ENCODE measurements around the gene SETDB2. TPM values are rescaled to one million over a fixed set of nuclear protein-coding genes. Genes with fewer than 3 reads are reported as not detected.
A peak's percentile ranks its signal among the peaks of the same experiment; 100 is the strongest.

SETDB2 gene
- total RNA-seq, 1 experiment from 2014 or later: 14.7 TPM

DNA sequence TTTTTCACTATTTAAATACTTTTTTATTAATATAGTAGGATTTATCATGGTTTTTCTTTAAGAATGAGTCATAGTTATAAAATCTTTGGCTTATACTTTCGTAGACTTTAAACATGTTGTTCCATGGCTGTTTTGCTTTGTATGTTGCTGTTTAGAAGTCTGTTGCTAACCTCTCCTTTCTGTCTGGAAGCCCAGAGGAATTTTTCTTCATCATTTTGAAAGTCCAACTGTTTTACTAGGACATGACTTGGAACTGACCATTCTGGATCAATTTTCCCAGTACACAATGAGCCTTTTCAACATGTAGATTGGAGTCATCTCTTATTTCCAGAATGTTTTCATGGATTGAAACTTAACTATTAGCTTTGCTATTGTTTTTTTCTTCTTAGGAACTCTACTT is 8.1 kb upstream of the SETDB2 start:
- H3K9me3 Mint-ChIP-seq (ENCODE audit: unreplicated experiment): no peaks in the 10 kb centered on the region
- POLR2A ChIA-PET: no interaction called here

DNA sequence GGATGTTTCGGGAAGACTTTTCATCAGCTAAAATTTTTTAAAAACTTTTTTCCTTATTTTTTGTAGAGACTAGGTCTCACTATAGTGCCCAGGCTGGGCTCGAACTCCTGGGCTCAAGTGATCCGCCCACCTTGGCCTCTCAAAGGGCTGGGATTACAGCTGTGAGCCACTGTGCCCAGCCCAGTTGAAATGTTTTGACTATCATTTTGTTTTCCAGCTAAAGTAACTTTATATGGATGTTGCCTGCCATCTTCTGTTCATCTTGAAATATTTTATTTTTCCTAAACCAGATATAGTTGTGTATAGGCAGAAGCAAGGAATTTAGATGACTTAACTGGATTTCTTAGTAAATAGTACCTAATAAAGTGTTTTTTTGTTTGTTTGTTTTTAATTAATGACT is 7.2 kb upstream of the SETDB2 start:
- Histone ChIP-seq H3K36me3 (ENCODE audit: control insufficient read depth, insufficient read depth, low read length) (no peaks in the 10 kb centered on the region), H3K4me3 (ENCODE audit: low read depth, low read length) (no peak overlapping the region), H3K27me3 (replicated peaks; ENCODE audit: control insufficient read depth, insufficient read depth, low read length) (no peaks in the 10 kb centered on the region), H3K4me1 (no peaks in the 10 kb centered on the region), H3K9me3 (no peaks in the 10 kb centered on the region)
- H3K4me1 Mint-ChIP-seq (ENCODE audit: low read depth, unreplicated experiment): no peaks in the 10 kb centered on the region
- no peak overlapping the region for H3K27ac Mint-ChIP-seq (ENCODE audit: unreplicated experiment)
- H3K4me3 Mint-ChIP-seq (ENCODE audit: unreplicated experiment): no peak overlapping the region
- DNase-seq: peak in 1 of 2 experiments; percentile 28
- no peaks in the 10 kb centered on the region for H3K9me3 Mint-ChIP-seq (ENCODE audit: unreplicated experiment)
- CTCF ChIA-PET: interaction anchor here (0.7 to 2.2 kb wide), 5 partner anchors 65 to 136 kb away, joined by 3 to 10 read pairs (median 3); no protein-coding TSS in a partner anchor
- TF ChIP-seq, protein P1, sequence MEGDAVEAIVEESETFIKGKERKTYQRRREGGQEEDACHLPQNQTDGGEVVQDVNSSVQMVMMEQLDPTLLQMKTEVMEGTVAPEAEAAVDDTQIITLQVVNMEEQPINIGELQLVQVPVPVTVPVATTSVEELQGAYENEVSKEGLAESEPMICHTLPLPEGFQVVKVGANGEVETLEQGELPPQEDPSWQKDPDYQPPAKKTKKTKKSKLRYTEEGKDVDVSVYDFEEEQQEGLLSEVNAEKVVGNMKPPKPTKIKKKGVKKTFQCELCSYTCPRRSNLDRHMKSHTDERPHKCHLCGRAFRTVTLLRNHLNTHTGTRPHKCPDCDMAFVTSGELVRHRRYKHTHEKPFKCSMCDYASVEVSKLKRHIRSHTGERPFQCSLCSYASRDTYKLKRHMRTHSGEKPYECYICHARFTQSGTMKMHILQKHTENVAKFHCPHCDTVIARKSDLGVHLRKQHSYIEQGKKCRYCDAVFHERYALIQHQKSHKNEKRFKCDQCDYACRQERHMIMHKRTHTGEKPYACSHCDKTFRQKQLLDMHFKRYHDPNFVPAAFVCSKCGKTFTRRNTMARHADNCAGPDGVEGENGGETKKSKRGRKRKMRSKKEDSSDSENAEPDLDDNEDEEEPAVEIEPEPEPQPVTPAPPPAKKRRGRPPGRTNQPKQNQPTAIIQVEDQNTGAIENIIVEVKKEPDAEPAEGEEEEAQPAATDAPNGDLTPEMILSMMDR (IDR thresholded peaks at IDR 0.05; ENCODE audit: insufficient read depth in 1 of 2, low read depth in 1 of 2, low read length in 1 of 2, severe bottlenecking in 1 of 2, unreplicated experiment in 1 of 2): no peak
- BruUV-seq (replicated peaks): no TSS peak
- POLR2A ChIA-PET: no interaction called here
- no peaks in the 10 kb centered on the region for H3K36me3 Mint-ChIP-seq (ENCODE audit: insufficient read depth, unreplicated experiment)
- intact Hi-C loops (cut with micrococcal nuclease; ENCODE audit: unreplicated experiment): loop anchor here (1.0 kb wide), 1 partner anchor 136 kb away; no protein-coding TSS in a partner anchor
- H3K27me3 Mint-ChIP-seq (ENCODE audit: insufficient read depth, unreplicated experiment): no peaks in the 10 kb centered on the region

More for the DNA sequence above, 8.1 kb upstream of the SETDB2 start:
- Mint-ChIP-seq H3K4me1 (ENCODE audit: low read depth, unreplicated experiment) (no peaks in the 10 kb centered on the region), H3K4me3 (ENCODE audit: unreplicated experiment) (no peak overlapping the region), H3K36me3 (ENCODE audit: insufficient read depth, unreplicated experiment) (no peaks in the 10 kb centered on the region), H3K27ac (ENCODE audit: unreplicated experiment) (peak overlapping the region; percentile 29), H3K27me3 (ENCODE audit: insufficient read depth, unreplicated experiment) (no peaks in the 10 kb centered on the region)
- H3K36me3 ChIP-seq (ENCODE audit: control insufficient read depth, insufficient read depth, low read length): no peaks in the 10 kb centered on the region
- no TSS peak for BruUV-seq (replicated peaks)
- DNase-seq: no peak
- H3K4me1 ChIP-seq: no peaks in the 10 kb centered on the region
- H3K27me3 ChIP-seq (replicated peaks; ENCODE audit: control insufficient read depth, insufficient read depth, low read length): no peaks in the 10 kb centered on the region
- CTCF ChIA-PET: interaction anchor here (0.6 to 2.2 kb wide), 4 partner anchors 100 to 1102 kb away, joined by 3 to 10 read pairs (median 4); no protein-coding TSS in a partner anchor
- H3K9me3 ChIP-seq: no peaks in the 10 kb centered on the region
- intact Hi-C loops (cut with micrococcal nuclease; ENCODE audit: unreplicated experiment): no loop called here
- H3K4me3 ChIP-seq (ENCODE audit: low read depth, low read length): no peak overlapping the region
- TF ChIP-seq, protein P1 (IDR thresholded peaks at IDR 0.05; ENCODE audit: insufficient read depth in 1 of 2, low read depth in 1 of 2, low read length in 1 of 2, severe bottlenecking in 1 of 2, unreplicated experiment in 1 of 2): no peak

DNA sequence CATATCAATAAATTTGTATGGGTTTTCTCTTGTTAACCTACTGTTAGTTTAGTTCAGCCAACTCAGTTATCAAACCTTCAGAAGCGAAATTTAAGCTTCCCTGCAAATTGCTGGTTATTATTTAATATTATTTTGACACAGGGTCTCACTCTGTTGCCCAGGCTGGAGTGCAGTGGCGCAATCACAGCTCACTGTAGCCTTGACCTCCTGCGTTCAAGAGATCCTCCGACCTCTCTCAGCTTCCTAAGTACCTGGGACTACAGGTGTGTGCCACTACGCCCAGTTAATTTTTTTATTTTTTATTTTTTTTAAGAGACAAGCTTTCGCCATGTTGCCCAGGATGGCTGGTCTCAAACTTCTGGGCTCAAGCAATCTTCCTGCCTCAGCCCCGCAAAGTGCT is 6.4 kb upstream of the SETDB2 start:
- H3K9me3 ChIP-seq: no peaks in the 10 kb centered on the region
- no peaks in the 10 kb centered on the region for H3K27me3 Mint-ChIP-seq (ENCODE audit: insufficient read depth, unreplicated experiment)
- H3K36me3 ChIP-seq (ENCODE audit: control insufficient read depth, insufficient read depth, low read length): no peaks in the 10 kb centered on the region
- no peaks in the 10 kb centered on the region for H3K4me1 Mint-ChIP-seq (ENCODE audit: low read depth, unreplicated experiment)
- no peak overlapping the region for H3K27ac Mint-ChIP-seq (ENCODE audit: unreplicated experiment)
- H3K36me3 Mint-ChIP-seq (ENCODE audit: insufficient read depth, unreplicated experiment): no peaks in the 10 kb centered on the region
- POLR2A ChIA-PET: no interaction called here
- CTCF ChIA-PET: interaction anchor here (2.2 kb wide), 1 partner anchor 124 kb away, joined by 10 read pairs; no protein-coding TSS in a partner anchor
- no peaks in the 10 kb centered on the region for H3K27me3 ChIP-seq (replicated peaks; ENCODE audit: control insufficient read depth, insufficient read depth, low read length)
- no peak overlapping the region for H3K4me3 ChIP-seq (ENCODE audit: low read depth, low read length)
- no peaks in the 10 kb centered on the region for H3K9me3 Mint-ChIP-seq (ENCODE audit: unreplicated experiment)
- intact Hi-C loops (cut with micrococcal nuclease; ENCODE audit: unreplicated experiment): loop anchor here (1.0 kb wide), 1 partner anchor 136 kb away; no protein-coding TSS in a partner anchor
- no TSS peak for BruUV-seq (replicated peaks)
- TF ChIP-seq, protein P1 (IDR thresholded peaks at IDR 0.05; ENCODE audit: insufficient read depth in 1 of 2, low read depth in 1 of 2, low read length in 1 of 2, severe bottlenecking in 1 of 2, unreplicated experiment in 1 of 2): no peak
- no peak for DNase-seq
- no peaks in the 10 kb centered on the region for H3K4me1 ChIP-seq
- H3K4me3 Mint-ChIP-seq (ENCODE audit: unreplicated experiment): no peak overlapping the region

Data from Caco-2 (cell line).